ENCODE results near the gene CDC27.
A peak's percentile ranks its signal among the peaks of the same experiment; 100 is the strongest.

Gene CDC27, protein sequence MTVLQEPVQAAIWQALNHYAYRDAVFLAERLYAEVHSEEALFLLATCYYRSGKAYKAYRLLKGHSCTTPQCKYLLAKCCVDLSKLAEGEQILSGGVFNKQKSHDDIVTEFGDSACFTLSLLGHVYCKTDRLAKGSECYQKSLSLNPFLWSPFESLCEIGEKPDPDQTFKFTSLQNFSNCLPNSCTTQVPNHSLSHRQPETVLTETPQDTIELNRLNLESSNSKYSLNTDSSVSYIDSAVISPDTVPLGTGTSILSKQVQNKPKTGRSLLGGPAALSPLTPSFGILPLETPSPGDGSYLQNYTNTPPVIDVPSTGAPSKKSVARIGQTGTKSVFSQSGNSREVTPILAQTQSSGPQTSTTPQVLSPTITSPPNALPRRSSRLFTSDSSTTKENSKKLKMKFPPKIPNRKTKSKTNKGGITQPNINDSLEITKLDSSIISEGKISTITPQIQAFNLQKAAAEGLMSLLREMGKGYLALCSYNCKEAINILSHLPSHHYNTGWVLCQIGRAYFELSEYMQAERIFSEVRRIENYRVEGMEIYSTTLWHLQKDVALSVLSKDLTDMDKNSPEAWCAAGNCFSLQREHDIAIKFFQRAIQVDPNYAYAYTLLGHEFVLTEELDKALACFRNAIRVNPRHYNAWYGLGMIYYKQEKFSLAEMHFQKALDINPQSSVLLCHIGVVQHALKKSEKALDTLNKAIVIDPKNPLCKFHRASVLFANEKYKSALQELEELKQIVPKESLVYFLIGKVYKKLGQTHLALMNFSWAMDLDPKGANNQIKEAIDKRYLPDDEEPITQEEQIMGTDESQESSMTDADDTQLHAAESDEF

DNA sequence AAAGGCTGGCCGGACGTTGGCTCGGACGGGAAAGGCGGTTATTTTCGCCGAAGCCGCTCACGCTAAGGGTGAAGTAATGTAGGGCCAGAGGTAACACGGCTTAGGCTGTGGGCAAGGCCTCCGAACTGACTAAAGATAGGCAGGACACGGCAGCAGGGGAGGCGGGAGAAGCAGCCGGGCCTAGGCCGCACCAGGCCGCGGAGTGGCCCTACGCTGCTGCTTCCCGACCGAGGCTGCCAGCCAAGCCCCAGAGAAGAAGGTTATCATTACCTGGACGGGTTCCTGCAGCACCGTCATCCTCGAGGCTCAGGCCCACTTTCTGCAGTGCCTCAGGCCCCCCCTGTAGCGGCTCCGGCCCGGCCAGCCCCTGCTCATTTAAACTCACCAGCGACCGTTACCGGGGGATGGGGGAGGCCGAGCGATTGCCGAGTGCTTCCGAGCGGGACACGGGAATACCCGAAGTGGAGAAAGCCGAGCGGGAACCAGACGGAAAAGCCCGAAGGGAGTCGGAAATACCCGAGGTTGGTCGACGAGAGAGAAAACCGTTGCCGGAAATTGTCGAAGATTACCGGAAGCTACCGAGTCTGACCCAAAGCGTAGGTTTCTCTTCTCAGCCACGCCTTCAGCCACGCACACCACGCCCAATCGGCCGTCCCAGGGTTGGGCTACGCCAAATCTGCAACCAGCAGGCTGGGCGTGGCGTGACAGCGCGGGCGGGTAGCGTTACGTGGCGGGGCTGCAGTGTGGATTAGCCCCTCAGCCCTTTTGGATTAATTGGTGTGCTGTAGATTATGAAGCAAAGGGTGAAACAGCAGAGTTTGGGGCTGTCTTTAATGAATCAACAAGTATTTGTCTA is at the start of gene CDC27:
TSS of gene CDC27 (minus strand) at position 420 of the 856 bp plus-strand sequence. CDS start at position 297, 123 bp downstream.
- TF ChIP-seq, protein P1, sequence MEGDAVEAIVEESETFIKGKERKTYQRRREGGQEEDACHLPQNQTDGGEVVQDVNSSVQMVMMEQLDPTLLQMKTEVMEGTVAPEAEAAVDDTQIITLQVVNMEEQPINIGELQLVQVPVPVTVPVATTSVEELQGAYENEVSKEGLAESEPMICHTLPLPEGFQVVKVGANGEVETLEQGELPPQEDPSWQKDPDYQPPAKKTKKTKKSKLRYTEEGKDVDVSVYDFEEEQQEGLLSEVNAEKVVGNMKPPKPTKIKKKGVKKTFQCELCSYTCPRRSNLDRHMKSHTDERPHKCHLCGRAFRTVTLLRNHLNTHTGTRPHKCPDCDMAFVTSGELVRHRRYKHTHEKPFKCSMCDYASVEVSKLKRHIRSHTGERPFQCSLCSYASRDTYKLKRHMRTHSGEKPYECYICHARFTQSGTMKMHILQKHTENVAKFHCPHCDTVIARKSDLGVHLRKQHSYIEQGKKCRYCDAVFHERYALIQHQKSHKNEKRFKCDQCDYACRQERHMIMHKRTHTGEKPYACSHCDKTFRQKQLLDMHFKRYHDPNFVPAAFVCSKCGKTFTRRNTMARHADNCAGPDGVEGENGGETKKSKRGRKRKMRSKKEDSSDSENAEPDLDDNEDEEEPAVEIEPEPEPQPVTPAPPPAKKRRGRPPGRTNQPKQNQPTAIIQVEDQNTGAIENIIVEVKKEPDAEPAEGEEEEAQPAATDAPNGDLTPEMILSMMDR (IDR thresholded peaks at IDR 0.05; ENCODE audit: poor library complexity, severe bottlenecking): no peak
- ATAC-seq (ENCODE audit: low read depth): peak; percentile 91

DNA sequence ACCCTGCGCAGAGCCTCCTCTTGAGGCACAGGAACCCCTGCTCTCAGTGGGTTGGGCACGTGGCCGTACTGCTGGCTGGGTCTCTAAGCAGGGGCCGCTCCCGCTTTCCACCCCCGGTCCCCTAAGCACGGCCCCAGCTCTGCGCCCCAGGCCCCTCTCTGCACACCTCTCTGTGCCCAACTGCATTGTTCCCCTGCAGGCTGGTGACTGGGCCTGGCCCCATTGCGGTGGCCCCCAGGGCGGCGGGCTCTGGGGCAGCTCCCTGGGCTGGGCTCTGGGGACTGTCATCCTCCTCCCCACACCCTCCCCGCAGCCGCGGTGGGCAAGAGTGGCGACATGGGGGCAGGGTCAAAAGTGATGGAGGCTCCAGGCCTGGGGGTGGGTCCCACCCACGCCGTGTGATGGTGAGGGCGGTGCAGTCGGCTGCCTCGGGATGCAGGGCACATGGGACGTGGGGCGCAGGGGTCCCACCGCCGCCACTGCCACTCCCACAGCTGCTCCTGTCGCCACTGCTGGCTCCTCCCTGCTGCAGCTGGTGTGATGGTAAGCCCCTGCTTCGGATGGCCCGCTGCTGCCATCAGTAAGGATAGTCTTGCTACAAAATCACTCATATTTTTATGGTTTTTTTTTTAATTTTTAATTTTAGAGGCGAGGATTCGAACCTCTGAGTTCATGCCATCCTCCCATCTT is 49.4 kb upstream of the CDC27 start:
- H3K27ac ChIP-seq (ENCODE audit: poor library complexity, severe bottlenecking): peak overlapping the region; percentile 96

More for the DNA sequence above, at the start of gene CDC27:
- no peaks in the 10 kb centered on the region for H3K27me3 ChIP-seq (ENCODE audit: insufficient read depth, poor library complexity, severe bottlenecking)
- peak within 1 kb of the TSS; percentile 71 for H3K27ac ChIP-seq (ENCODE audit: poor library complexity, severe bottlenecking)
- peak; percentile 97 for DNase-seq (ENCODE audit: low spot score)
- H3K36me3 ChIP-seq (ENCODE audit: low read depth): peaks cover 28% of the 10 kb centered on the region
- H3K9me3 ChIP-seq (ENCODE audit: severe bottlenecking): no peaks in the 10 kb centered on the region
- peaks cover 26% of the 10 kb centered on the region for H3K4me1 ChIP-seq (ENCODE audit: insufficient read depth, poor library complexity, severe bottlenecking)
- H3K4me3 ChIP-seq (ENCODE audit: severe bottlenecking): peak within 1 kb of the TSS; percentile 58

DNA sequence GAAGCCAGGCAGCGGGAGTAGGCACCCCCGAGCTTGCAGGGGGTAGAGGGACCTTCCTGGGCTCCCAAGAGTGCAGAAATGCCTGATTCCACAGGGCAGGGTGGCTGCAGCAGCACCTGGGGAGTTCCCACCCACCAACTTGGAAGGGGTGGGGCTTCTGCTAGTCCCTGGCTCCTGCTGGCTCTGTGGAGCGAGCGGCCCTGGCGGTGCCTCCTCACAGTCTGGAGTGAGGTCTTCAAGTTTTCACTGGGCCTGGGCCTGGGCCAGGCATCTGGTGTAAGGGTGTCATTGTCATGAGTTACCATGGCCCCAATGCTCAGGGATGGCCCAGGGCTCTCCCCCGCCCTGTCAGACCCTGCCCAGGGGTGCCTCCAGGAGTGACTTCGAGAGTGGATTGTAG is 48.7 kb upstream of the CDC27 start:
- Histone ChIP-seq H3K27ac (ENCODE audit: poor library complexity, severe bottlenecking) (no peak overlapping the region), H3K27me3 (ENCODE audit: insufficient read depth, poor library complexity, severe bottlenecking) (no peaks in the 10 kb centered on the region), H3K36me3 (ENCODE audit: low read depth) (no peaks in the 10 kb centered on the region), H3K4me3 (ENCODE audit: severe bottlenecking) (no peak overlapping the region), H3K4me1 (ENCODE audit: insufficient read depth, poor library complexity, severe bottlenecking) (peaks cover 9% of the 10 kb centered on the region), H3K9me3 (ENCODE audit: severe bottlenecking) (no peaks in the 10 kb centered on the region)
- TF ChIP-seq, protein P1 (IDR thresholded peaks at IDR 0.05; ENCODE audit: poor library complexity, severe bottlenecking): no peak
- ATAC-seq (ENCODE audit: low read depth) (no peak), DNase-seq (ENCODE audit: low spot score) (no peak)

More for the DNA sequence above, 49.4 kb upstream of the CDC27 start:
- H3K9me3 ChIP-seq (ENCODE audit: severe bottlenecking): no peaks in the 10 kb centered on the region
- no peak overlapping the region for H3K4me3 ChIP-seq (ENCODE audit: severe bottlenecking)
- peaks cover 9% of the 10 kb centered on the region for H3K4me1 ChIP-seq (ENCODE audit: insufficient read depth, poor library complexity, severe bottlenecking)
- TF ChIP-seq, protein P1 (IDR thresholded peaks at IDR 0.05; ENCODE audit: poor library complexity, severe bottlenecking): no peak
- no peaks in the 10 kb centered on the region for H3K27me3 ChIP-seq (ENCODE audit: insufficient read depth, poor library complexity, severe bottlenecking)
- ATAC-seq (ENCODE audit: low read depth): no peak
- no peaks in the 10 kb centered on the region for H3K36me3 ChIP-seq (ENCODE audit: low read depth)
- no peak for DNase-seq (ENCODE audit: low spot score)

DNA sequence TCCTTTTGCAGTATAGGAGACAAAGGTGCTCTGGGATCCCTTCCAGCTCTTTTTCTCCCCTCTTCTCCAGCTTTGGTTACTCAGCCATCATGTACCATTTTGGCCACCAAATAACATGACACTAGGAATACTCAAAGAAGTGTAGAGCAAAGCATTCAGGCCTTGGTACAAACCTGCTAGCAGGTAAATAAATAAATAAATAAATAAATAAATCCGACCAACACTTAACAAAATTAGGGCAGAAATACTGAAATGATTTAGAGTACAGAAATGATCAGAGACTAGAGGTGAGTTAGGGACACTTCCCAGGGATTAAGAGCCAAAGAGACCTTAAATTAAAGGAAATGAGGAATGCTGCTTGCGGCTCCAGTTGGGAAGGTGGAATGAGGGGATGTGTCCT is 46.8 kb upstream of the CDC27 start:
- DNase-seq (ENCODE audit: low spot score): no peak
- no peaks in the 10 kb centered on the region for H3K9me3 ChIP-seq (ENCODE audit: severe bottlenecking)
- H3K36me3 ChIP-seq (ENCODE audit: low read depth): no peaks in the 10 kb centered on the region
- TF ChIP-seq, protein P1 (IDR thresholded peaks at IDR 0.05; ENCODE audit: poor library complexity, severe bottlenecking): no peak
- no peak overlapping the region for H3K27ac ChIP-seq (ENCODE audit: poor library complexity, severe bottlenecking)
- peaks cover 9% of the 10 kb centered on the region for H3K4me1 ChIP-seq (ENCODE audit: insufficient read depth, poor library complexity, severe bottlenecking)
- ATAC-seq (ENCODE audit: low read depth): no peak
- H3K4me3 ChIP-seq (ENCODE audit: severe bottlenecking): no peak overlapping the region
- H3K27me3 ChIP-seq (ENCODE audit: insufficient read depth, poor library complexity, severe bottlenecking): no peaks in the 10 kb centered on the region

Measured in RWPE2 (cell line).